Measurements from ENCODE around the gene VPS45. TPM values are rescaled to one million over a fixed set of nuclear protein-coding genes. Genes with fewer than 3 reads are reported as not detected.
A peak's percentile ranks its signal among the peaks of the same experiment; 100 is the strongest.

The VPS45 gene
- total RNA-seq, 1 donor from 2014 or later: 34.0 TPM

- no peak for DNase-seq (ENCODE audit: low read depth)
- no peaks in the 10 kb centered on the region for H3K36me3 Mint-ChIP-seq (ENCODE audit: low read depth, unreplicated experiment)
- peak overlapping the region; percentile 94 for H3K9ac ChIP-seq (ENCODE audit: low read length)
- no peaks in the 10 kb centered on the region for H3K27me3 Mint-ChIP-seq (ENCODE audit: low read depth, unreplicated experiment)
- no peaks in the 10 kb centered on the region for H3K27me3 ChIP-seq (ENCODE audit: insufficient read depth, low read length)
- TF ChIP-seq EZH2 (IDR thresholded peaks at IDR 0.05; ENCODE audit: insufficient read depth, low read length) (no peak), CTCF (IDR thresholded peaks at IDR 0.05; ENCODE audit: insufficient read depth, low read depth, low read length) (no peak)
- H4K20me1 ChIP-seq (ENCODE audit: insufficient read depth, low read length): no peaks in the 10 kb centered on the region
- FAIRE-seq: no peak
- H3K27ac ChIP-seq (ENCODE audit: low read depth, low read length): peak overlapping the region; percentile 95
- peak overlapping the region; percentile 95 for H3K4me2 ChIP-seq (ENCODE audit: low read length)
- H2AFZ ChIP-seq (ENCODE audit: low read depth, low read length): peak overlapping the region; percentile 98
- peak overlapping the region; percentile 94 for H3K4me3 Mint-ChIP-seq (ENCODE audit: unreplicated experiment)
- H3K36me3 ChIP-seq (ENCODE audit: insufficient read depth, low read length): peaks cover 4% of the 10 kb centered on the region
- peaks cover 41% of the 10 kb centered on the region for H3K79me2 ChIP-seq (ENCODE audit: insufficient read depth, low read length)
- peak overlapping the region; percentile 82 for H3K4me3 ChIP-seq (ENCODE audit: insufficient read depth, low read depth, low read length)
- peaks cover 14% of the 10 kb centered on the region for H3K4me1 ChIP-seq (ENCODE audit: insufficient read depth, low read length)
- peak overlapping the region; percentile 98 for H3K27ac Mint-ChIP-seq (ENCODE audit: unreplicated experiment)
- peaks cover 12% of the 10 kb centered on the region for H3K4me1 Mint-ChIP-seq (ENCODE audit: low read depth, unreplicated experiment)
- no peaks in the 10 kb centered on the region for H3K9me3 ChIP-seq (ENCODE audit: insufficient read depth, low read depth, low read length)
- no peaks in the 10 kb centered on the region for H3K9me3 Mint-ChIP-seq (ENCODE audit: unreplicated experiment)
Observed at GRCh38 chr1:150068109-150068435, 496 bp downstream of the VPS45 start.

- FAIRE-seq (no peak), DNase-seq (ENCODE audit: low read depth) (no peak)
- peaks cover 12% of the 10 kb centered on the region for H3K4me1 Mint-ChIP-seq (ENCODE audit: low read depth, unreplicated experiment)
- H3K79me2 ChIP-seq (ENCODE audit: insufficient read depth, low read length): peaks cover 41% of the 10 kb centered on the region
- no peak overlapping the region for H3K4me3 Mint-ChIP-seq (ENCODE audit: unreplicated experiment)
- no peak overlapping the region for H3K27ac Mint-ChIP-seq (ENCODE audit: unreplicated experiment)
- H3K4me2 ChIP-seq (ENCODE audit: low read length): no peak overlapping the region
- H3K4me3 ChIP-seq (ENCODE audit: insufficient read depth, low read depth, low read length): no peak overlapping the region
- peaks cover 13% of the 10 kb centered on the region for H3K4me1 ChIP-seq (ENCODE audit: insufficient read depth, low read length)
- H2AFZ ChIP-seq (ENCODE audit: low read depth, low read length): no peak overlapping the region
- H3K27me3 ChIP-seq (ENCODE audit: insufficient read depth, low read length): no peaks in the 10 kb centered on the region
- no peaks in the 10 kb centered on the region for H3K27me3 Mint-ChIP-seq (ENCODE audit: low read depth, unreplicated experiment)
- H3K27ac ChIP-seq (ENCODE audit: low read depth, low read length): no peak overlapping the region
- no peaks in the 10 kb centered on the region for H3K9me3 Mint-ChIP-seq (ENCODE audit: unreplicated experiment)
- no peaks in the 10 kb centered on the region for H4K20me1 ChIP-seq (ENCODE audit: insufficient read depth, low read length)
- H3K36me3 Mint-ChIP-seq (ENCODE audit: low read depth, unreplicated experiment): no peaks in the 10 kb centered on the region
- H3K9me3 ChIP-seq (ENCODE audit: insufficient read depth, low read depth, low read length): no peaks in the 10 kb centered on the region
- no peak overlapping the region for H3K9ac ChIP-seq (ENCODE audit: low read length)
- TF ChIP-seq CTCF (IDR thresholded peaks at IDR 0.05; ENCODE audit: insufficient read depth, low read depth, low read length): no peak
- no peak for TF ChIP-seq EZH2 (IDR thresholded peaks at IDR 0.05; ENCODE audit: insufficient read depth, low read length)
- peaks cover 10% of the 10 kb centered on the region for H3K36me3 ChIP-seq (ENCODE audit: insufficient read depth, low read length)
Observed at GRCh38 chr1:150069923-150070322, 2.3 kb downstream of the VPS45 start.

- H4K20me1 ChIP-seq (ENCODE audit: insufficient read depth, low read length): no peaks in the 10 kb centered on the region
- Mint-ChIP-seq H3K4me1 (ENCODE audit: low read depth, unreplicated experiment) (peaks cover 4% of the 10 kb centered on the region), H3K27ac (ENCODE audit: unreplicated experiment) (no peak overlapping the region), H3K9me3 (ENCODE audit: unreplicated experiment) (no peaks in the 10 kb centered on the region), H3K4me3 (ENCODE audit: unreplicated experiment) (no peak overlapping the region), H3K36me3 (ENCODE audit: low read depth, unreplicated experiment) (no peaks in the 10 kb centered on the region), H3K27me3 (ENCODE audit: low read depth, unreplicated experiment) (no peaks in the 10 kb centered on the region)
- TF ChIP-seq EZH2 (IDR thresholded peaks at IDR 0.05; ENCODE audit: insufficient read depth, low read length) (no peak), CTCF (IDR thresholded peaks at IDR 0.05; ENCODE audit: insufficient read depth, low read depth, low read length) (peak; percentile 28)
- H3K4me2 ChIP-seq (ENCODE audit: low read length): no peak overlapping the region
- no peak overlapping the region for H2AFZ ChIP-seq (ENCODE audit: low read depth, low read length)
- no peak overlapping the region for H3K27ac ChIP-seq (ENCODE audit: low read depth, low read length)
- no peak overlapping the region for H3K9ac ChIP-seq (ENCODE audit: low read length)
- H3K4me3 ChIP-seq (ENCODE audit: insufficient read depth, low read depth, low read length): no peak overlapping the region
- H3K27me3 ChIP-seq (ENCODE audit: insufficient read depth, low read length): no peaks in the 10 kb centered on the region
- H3K79me2 ChIP-seq (ENCODE audit: insufficient read depth, low read length): peaks cover 21% of the 10 kb centered on the region
- DNase-seq (ENCODE audit: low read depth) (no peak), FAIRE-seq (no peak)
- H3K36me3 ChIP-seq (ENCODE audit: insufficient read depth, low read length): peaks cover 22% of the 10 kb centered on the region
- H3K4me1 ChIP-seq (ENCODE audit: insufficient read depth, low read length): no peaks in the 10 kb centered on the region
- H3K9me3 ChIP-seq (ENCODE audit: insufficient read depth, low read depth, low read length): no peaks in the 10 kb centered on the region
Observed at GRCh38 chr1:150072959-150073358, 5.4 kb downstream of the VPS45 start.
